CD14-positive monocyte (primary cell): ENCODE results near the gene MAGI3. TPM values are rescaled to one million over a fixed set of nuclear protein-coding genes. Genes with fewer than 3 reads are reported as not detected.

ENCODE experiments used
- DNase-seq, 3 donors: peaks; one replicate each; pipeline ENCODE4 v3.0.0-alpha.2; 2011 to 2022
- H2AFZ ChIP-seq: 2 replicates; pipeline ENCODE4 v1.6.0; 2012; ENCODE audit warnings: mild to moderate bottlenecking, low read depth, low read length, inconsistent platforms; ENCODE audit not compliant: insufficient read depth, poor library complexity, severe bottlenecking
- H3K27ac ChIP-seq, 2 donors: 1 replicate in 1 of 2; 2 replicates in 1 of 2; pipeline ENCODE4 v1.5.1; 2012 to 2013; ENCODE audit warnings: low read length in 2 of 2, control low read depth in 1 of 2, inconsistent platforms in 1 of 2, low read depth in 1 of 2, mild to moderate bottlenecking in 1 of 2
- H3K27me3 ChIP-seq, 2 donors: one replicate each; pipeline versions ENCODE4 v1.6.0 to v1.6.1; 2011 to 2013; ENCODE audit warnings: low read length in 2 of 2; ENCODE audit not compliant: control insufficient read depth in 2 of 2, insufficient read depth in 2 of 2
- H3K36me3 ChIP-seq, 2 donors: replicated peaks in 1 of 2; 1 replicate in 1 of 2; 2 replicates in 1 of 2; pipeline versions ENCODE4 v1.5.1 to v1.6.1; 2012 to 2013; ENCODE audit warnings: low read length in 2 of 2, control low read depth in 1 of 2, inconsistent platforms in 1 of 2, mild to moderate bottlenecking in 1 of 2; ENCODE audit not compliant: insufficient read depth in 2 of 2, control insufficient read depth in 1 of 2
- H3K4me1 ChIP-seq, 2 donors: 1 replicate in 1 of 2; 2 replicates in 1 of 2; pipeline versions ENCODE4 v1.5.1 to v1.6.1; 2012 to 2013; ENCODE audit warnings: low read length in 2 of 2, control low read depth in 1 of 2, inconsistent platforms in 1 of 2, mild to moderate bottlenecking in 1 of 2, moderate library complexity in 1 of 2; ENCODE audit not compliant: insufficient read depth in 2 of 2, control insufficient read depth in 1 of 2
- H3K4me2 ChIP-seq: replicated peaks from 2 replicates; pipeline ENCODE3; 2012; ENCODE audit warnings: low read length, moderate library complexity, mild to moderate bottlenecking; ENCODE audit not compliant: poor library complexity, severe bottlenecking; ENCODE audit errors: extremely low read depth
- H3K4me3 ChIP-seq, 3 experiments: fragments of 200-600 bp in 1 of 3; sonication (generic) in 1 of 3; replicated peaks in 1 of 3; 1 replicate in 2 of 3; 2 replicates in 1 of 3; pipeline ENCODE4 v1.5.1; 2011 to 2013; ENCODE audit warnings: low read length in 3 of 3, mild to moderate bottlenecking in 3 of 3, control low read depth in 2 of 3, low read depth in 2 of 3, inconsistent platforms in 1 of 3, moderate library complexity in 1 of 3
- H3K79me2 ChIP-seq: 2 replicates; pipeline ENCODE4 v1.6.0; 2012; ENCODE audit warnings: mild to moderate bottlenecking, control low read depth, inconsistent platforms, low read length, moderate library complexity; ENCODE audit not compliant: insufficient read depth
- H3K9ac ChIP-seq: 2 replicates; pipeline ENCODE4 v1.6.0; 2017; ENCODE audit warnings: low read length, mild to moderate bottlenecking; ENCODE audit not compliant: insufficient read depth, poor library complexity, severe bottlenecking
- H3K9me3 ChIP-seq, 2 donors: replicated peaks in 1 of 2; 1 replicate in 1 of 2; 2 replicates in 1 of 2; pipeline versions ENCODE4 v1.5.1 to v1.6.1; 2012 to 2013; ENCODE audit warnings: low read length in 2 of 2, control low read depth in 1 of 2; ENCODE audit not compliant: control insufficient read depth in 1 of 2, insufficient read depth in 1 of 2
- H4K20me1 ChIP-seq: 2 replicates; pipeline ENCODE4 v1.6.0; 2012; ENCODE audit warnings: mild to moderate bottlenecking, low read length, control low read depth, moderate library complexity; ENCODE audit not compliant: insufficient read depth
- H3K27ac Mint-ChIP-seq, 7 donors: one replicate each; pipeline ENCODE4 v1.8.0; 2020; ENCODE audit warnings: mild to moderate bottlenecking in 7 of 7, mixed read lengths in 7 of 7, moderate library complexity in 6 of 7, inconsistent platforms in 2 of 7
- H3K27me3 Mint-ChIP-seq, 3 donors: one replicate each; pipeline ENCODE4 v1.8.0; 2021 to 2022; ENCODE audit warnings: low read depth in 3 of 3, mild to moderate bottlenecking in 3 of 3, mixed read lengths in 3 of 3, moderate library complexity in 3 of 3, inconsistent platforms in 1 of 3
- H3K36me3 Mint-ChIP-seq, 2 donors: one replicate each; pipeline ENCODE4 v1.8.0; 2020; ENCODE audit warnings: mixed read lengths in 2 of 2, inconsistent platforms in 1 of 2, mild to moderate bottlenecking in 1 of 2
- H3K4me1 Mint-ChIP-seq: one replicate; pipeline ENCODE4 v1.8.0; 2020; ENCODE audit warnings: mild to moderate bottlenecking, mixed read lengths
- H3K4me3 Mint-ChIP-seq, 2 donors: one replicate each; pipeline ENCODE4 v1.8.0; 2020; ENCODE audit warnings: mild to moderate bottlenecking in 2 of 2, mixed read lengths in 2 of 2, moderate library complexity in 1 of 2
- H3K9me3 Mint-ChIP-seq, 7 donors: one replicate each; pipeline ENCODE4 v1.8.0; 2020 to 2022; ENCODE audit warnings: mixed read lengths in 7 of 7, mild to moderate bottlenecking in 6 of 7, moderate library complexity in 6 of 7, inconsistent platforms in 2 of 7
- WGBS: methylation state at CpG from one replicate; pipeline ENCODE4 v1.1.5; 2013; ENCODE audit warnings: missing lambda C conversion rate; ENCODE audit not compliant: insufficient coverage; 5-methylcytosine and 5-hydroxymethylcytosine counted together
- intact Hi-C, 2 donors: fragments of 100-400 bp; cut with micrococcal nuclease; formaldehyde crosslinking; loops; one replicate each; pipeline versions ENCODE4 v1.15.0 to v1.15.1; 2023
- polyA plus RNA-seq, 3 donors: library from polyadenylated mRNA; depleted of rRNA in 1 of 3; unstranded in 2 of 3; stranded (reverse) in 1 of 3; fragments of 300-500 nt in 2 of 3; fragments of >200 nt in 1 of 3; fragmentation: Illumina TruSeq in 2 of 3; gene quantifications; 1 replicate in 2 of 3; 2 replicates in 1 of 3; pipeline ENCODE4 v1.2.3, GENCODE V29; 2012 to 2021
- TF ChIP-seq, protein P1 (sequence below): fragments of 200-600 bp; IDR thresholded peaks from one replicate; pipeline ENCODE4 v1.8.0; 2022; ENCODE audit warnings: antibody characterized with exemption, mild to moderate bottlenecking

Gene MAGI3
- polyA plus RNA-seq, 3 donors: 0.36 to 0.58 (median 0.43) TPM

DNA sequence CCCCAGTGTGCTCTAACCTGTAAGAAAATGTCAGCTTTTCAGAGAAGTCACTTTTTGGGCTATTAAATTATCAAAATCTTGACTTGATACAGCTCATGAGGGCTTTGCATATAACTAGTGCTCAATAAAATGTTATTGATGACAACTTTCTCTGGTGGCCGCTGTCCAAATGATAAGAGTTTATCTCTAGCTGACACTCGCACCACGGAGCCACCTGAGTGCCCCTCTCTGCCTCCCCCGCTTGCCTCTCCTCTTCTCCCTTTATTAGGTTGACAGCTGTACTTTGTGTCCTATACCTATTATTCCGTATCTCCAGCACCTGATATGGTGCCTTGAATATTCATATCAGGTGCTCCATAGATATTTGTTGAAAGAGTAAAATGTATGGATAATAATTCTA is 286.2 kb downstream of the MAGI3 start:
- no peak overlapping the region for H3K27ac Mint-ChIP-seq

DNA sequence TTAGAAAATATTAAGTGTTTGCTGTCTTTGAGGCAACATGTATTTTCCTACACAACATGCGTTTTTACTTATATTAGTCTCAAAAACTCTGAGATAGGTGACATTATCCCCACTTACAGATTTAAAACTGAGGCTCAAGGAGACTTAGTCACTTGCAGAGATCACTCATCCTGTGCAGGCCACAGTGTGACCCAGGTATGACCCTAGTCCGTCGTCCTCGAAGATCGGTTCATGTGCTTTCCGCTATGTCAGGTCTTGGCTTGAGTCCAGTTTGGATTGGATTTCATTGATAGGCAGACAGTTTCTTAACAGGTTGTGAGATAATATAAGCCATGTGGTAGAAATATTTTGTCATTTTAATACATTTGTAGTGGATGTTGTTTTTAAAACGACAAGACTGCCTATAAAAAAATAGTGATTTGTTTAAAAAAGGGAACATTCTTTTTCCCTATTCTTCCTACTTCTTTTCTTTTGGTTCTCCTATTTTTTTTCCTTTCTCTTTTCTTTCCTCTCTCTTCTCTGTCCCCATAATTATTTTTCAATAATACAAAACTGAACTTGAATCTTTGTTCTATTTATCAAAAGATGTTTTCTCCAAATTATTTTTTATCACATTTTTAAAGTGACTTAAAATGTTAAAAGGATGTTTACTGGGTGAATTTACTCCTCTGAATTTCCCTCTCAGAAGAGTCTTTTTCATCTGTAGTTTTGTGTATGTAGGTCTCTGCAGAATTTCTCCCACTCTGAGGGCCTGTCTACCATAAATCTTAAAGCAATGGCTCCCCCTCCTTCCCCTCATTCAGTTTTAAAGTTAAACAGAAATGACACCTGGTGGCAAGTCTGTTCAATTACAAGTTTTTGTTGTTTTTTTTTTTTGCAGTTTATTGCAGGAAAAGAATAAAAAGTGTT is 287.2 kb downstream of the MAGI3 start:
- no peaks in the 10 kb centered on the region for H3K9me3 ChIP-seq
- no peaks in the 10 kb centered on the region for H3K27me3 ChIP-seq
- no peaks in the 10 kb centered on the region for H3K9me3 Mint-ChIP-seq
- WGBS: 91% methylated on average over 5 of the region's 7 CpGs
- no peaks in the 10 kb centered on the region for H3K36me3 ChIP-seq
- no peak overlapping the region for H3K27ac Mint-ChIP-seq
- peaks cover 0 to 4% (median 2%) of the 10 kb centered on the region in 3 donors for H3K27me3 Mint-ChIP-seq
- intact Hi-C loops: loop anchor here in 1 of 2 donors (5.0 to 10.0 kb wide), 2 partner anchors 533 to 960 kb away; partner anchors contain the start of gene PPM1J
- H3K36me3 Mint-ChIP-seq: no peaks in the 10 kb centered on the region
- no peak overlapping the region for H3K4me3 ChIP-seq
- DNase-seq: peak; percentile 15 to 39 (median 30)
- TF ChIP-seq, protein P1, sequence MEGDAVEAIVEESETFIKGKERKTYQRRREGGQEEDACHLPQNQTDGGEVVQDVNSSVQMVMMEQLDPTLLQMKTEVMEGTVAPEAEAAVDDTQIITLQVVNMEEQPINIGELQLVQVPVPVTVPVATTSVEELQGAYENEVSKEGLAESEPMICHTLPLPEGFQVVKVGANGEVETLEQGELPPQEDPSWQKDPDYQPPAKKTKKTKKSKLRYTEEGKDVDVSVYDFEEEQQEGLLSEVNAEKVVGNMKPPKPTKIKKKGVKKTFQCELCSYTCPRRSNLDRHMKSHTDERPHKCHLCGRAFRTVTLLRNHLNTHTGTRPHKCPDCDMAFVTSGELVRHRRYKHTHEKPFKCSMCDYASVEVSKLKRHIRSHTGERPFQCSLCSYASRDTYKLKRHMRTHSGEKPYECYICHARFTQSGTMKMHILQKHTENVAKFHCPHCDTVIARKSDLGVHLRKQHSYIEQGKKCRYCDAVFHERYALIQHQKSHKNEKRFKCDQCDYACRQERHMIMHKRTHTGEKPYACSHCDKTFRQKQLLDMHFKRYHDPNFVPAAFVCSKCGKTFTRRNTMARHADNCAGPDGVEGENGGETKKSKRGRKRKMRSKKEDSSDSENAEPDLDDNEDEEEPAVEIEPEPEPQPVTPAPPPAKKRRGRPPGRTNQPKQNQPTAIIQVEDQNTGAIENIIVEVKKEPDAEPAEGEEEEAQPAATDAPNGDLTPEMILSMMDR: peak; percentile 72
- H3K9ac ChIP-seq: no peak overlapping the region
- H2AFZ ChIP-seq: no peak overlapping the region
- no peak overlapping the region for H3K4me2 ChIP-seq
- H3K4me1 Mint-ChIP-seq: peaks cover 22% of the 10 kb centered on the region
- no peak overlapping the region for H3K4me3 Mint-ChIP-seq
- no peaks in the 10 kb centered on the region for H4K20me1 ChIP-seq
- peaks cover 10 to 14% of the 10 kb centered on the region in 2 donors for H3K4me1 ChIP-seq
- no peaks in the 10 kb centered on the region for H3K79me2 ChIP-seq
- H3K27ac ChIP-seq: no peak overlapping the region

More for the DNA sequence above, 286.2 kb downstream of the MAGI3 start:
- intact Hi-C loops: loop anchor here in 1 of 2 donors (5.0 to 10.0 kb wide), 2 partner anchors 532 to 959 kb away; partner anchors contain the start of gene PPM1J
- Mint-ChIP-seq H3K4me1 (peaks cover 22% of the 10 kb centered on the region), H3K27me3 (peaks cover 0 to 5% (median 4%) of the 10 kb centered on the region in 3 donors), H3K36me3 (no peaks in the 10 kb centered on the region), H3K4me3 (no peak overlapping the region), H3K9me3 (no peaks in the 10 kb centered on the region)
- Histone ChIP-seq H3K9me3 (no peaks in the 10 kb centered on the region), H3K79me2 (no peaks in the 10 kb centered on the region), H3K27ac (no peak overlapping the region), H3K27me3 (no peaks in the 10 kb centered on the region), H4K20me1 (no peaks in the 10 kb centered on the region), H3K4me2 (no peak overlapping the region), H3K4me1 (peaks cover 10 to 14% of the 10 kb centered on the region in 2 donors), H3K4me3 (no peak overlapping the region), H3K9ac (no peak overlapping the region), H2AFZ (no peak overlapping the region), H3K36me3 (no peaks in the 10 kb centered on the region)
- TF ChIP-seq, protein P1: no peak
- no peak for DNase-seq
- WGBS: no CpG with 5 or more reads among the region's 5 CpGs
